Measurements from ENCODE around the gene CASTOR2.
A peak's percentile ranks its signal among the peaks of the same experiment; 100 is the strongest.
"Not testable (repeated sequence)": the region's sequence is repeated elsewhere in the genome, so short reads cannot be mapped to it uniquely, and the experiment has no call there.

Gene CASTOR2

DNA sequence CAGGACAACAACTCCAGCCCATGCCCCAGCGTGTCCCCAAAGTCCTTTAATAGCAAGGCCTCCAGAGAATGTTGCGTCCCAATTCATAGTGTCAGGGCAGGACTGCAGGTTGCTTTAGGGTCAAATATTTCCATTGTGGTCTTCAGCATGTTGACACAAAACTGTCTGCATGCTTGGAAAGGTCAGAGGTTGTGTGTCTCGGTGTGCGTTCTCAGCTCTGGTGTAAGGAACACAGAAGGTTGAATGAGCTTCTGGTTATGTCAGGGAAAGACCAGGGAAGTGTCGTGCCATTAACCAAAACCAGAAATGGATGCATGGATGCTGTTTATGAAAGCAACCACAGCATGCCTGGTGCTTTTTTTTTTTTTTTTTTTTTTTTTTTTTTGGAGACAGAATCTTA, 31.9 kb downstream of the CASTOR2 start:
- not testable (repeated sequence) for DNase-seq

- peak; percentile 41 for DNase-seq
These were observed 33.3 kb downstream of the CASTOR2 start for GRCh38 chr7:74997811-74998210.

- DNase-seq = not testable (repeated sequence)
These were observed 36.9 kb downstream of the CASTOR2 start for GRCh38 chr7:75001356-75001755.

- no peak for DNase-seq
These were observed 45.5 kb downstream of the CASTOR2 start for GRCh38 chr7:75010036-75010435.

GRCh38 chr7:75017832-75018231, 53.3 kb downstream of the CASTOR2 start:
- no peak for DNase-seq

DNA sequence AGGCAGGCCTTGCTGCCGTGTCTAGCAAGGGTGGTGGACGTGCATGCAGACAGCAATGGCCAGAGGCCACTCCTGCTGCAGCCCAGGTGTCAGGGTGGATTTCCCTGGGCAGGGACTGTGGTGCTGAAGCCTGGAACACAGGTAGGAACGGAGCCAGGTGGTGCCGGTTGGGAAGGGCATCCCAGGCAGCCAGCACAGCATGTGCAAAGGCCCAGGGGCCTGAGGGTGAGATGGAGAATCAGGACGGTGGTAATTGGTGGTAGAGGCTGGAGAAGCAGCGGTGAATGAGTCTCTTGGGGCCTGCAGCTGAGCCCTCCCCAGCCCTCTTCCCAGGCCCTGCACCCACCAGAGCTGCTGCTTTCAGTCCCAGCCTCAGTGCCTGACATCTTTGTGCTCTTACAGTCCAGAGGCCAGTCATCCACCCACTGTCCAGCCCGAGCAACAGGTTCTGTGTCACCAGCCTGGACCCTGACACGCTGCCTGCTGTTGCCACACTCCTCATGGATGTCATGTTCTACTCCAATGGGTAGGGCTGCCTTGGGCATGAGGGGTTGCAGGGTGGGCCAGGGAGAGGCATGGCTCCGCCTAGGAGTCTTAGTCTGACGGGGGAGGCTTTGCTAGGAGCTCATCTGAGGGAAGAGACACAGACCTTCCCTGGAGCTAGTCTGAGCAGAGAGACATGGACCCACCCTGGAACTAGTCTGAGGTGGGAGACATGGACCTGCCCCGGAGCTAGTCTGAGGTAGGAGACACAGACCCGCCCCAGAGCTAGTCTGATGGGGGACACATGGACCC, 54.3 kb downstream of the CASTOR2 start:
- no peak for DNase-seq

DNA sequence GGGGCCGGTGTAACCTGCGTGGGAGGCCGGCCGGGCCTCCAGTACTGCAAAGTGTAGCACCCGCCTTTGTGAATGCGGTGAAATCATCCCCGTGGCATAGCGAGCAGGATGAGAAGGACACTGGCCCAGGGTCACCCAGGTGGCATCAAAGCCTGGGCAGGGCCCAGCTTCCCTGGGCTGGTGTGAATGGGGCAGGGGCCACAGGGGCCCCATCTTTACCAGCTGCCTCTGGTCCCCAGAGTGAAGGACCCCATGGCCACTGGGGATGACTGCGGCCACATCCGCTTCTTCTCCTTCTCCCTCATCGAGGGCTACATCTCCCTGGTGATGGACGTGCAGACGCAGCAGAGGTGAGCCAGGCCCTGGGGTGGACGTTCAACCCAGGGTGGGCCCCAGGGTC, 55.3 kb downstream of the CASTOR2 start:
- DNase-seq = no peak

GRCh38 chr7:75024922-75025321, 60.4 kb downstream of the CASTOR2 start:
- no peak for DNase-seq

GRCh38 chr7:75028299-75028698, 63.8 kb downstream of the CASTOR2 start:
- DNase-seq = no peak

DNA sequence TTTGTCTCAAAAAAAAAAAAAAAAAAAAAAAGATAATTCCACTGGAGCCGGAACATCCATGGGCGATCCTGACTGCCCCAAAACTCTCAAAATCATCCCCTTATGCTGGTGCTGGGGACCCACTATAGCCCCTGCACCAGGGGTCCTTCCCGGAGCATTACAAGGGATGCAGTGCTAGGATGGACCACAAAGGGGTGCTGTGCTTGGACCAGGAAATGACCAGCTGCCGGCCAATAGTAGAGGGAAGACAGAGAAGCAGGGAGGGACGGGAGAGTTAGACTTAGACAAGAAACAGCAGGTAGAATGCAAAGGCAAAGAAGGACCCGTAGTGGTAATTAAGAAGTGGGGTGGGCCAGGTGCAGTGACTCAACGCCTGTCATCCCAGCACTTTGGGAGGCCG, 68.6 kb downstream of the CASTOR2 start:
- no peak for DNase-seq

GRCh38 chr7:75033826-75034225, 69.3 kb downstream of the CASTOR2 start:
- no peak for DNase-seq

DNA sequence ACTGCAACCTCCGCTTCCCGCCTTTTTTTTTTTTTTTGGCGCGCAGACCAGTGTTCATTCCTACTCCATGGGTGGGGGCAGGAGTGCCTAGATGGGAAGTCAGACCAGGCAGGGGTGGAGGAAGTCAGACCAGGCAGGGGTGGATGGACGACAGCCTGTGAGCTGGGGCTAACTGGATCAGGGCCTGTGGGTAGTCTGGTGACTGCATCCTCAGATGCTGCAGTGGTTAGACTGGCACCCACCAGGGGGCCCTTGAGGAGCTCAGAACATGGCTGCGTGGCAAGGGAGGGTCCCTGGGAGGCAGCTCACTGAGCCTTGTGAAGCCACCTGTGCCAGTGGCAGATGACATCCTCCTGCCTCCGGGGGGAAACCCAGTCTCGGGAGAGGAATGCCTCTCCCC, 74.0 kb downstream of the CASTOR2 start:
- DNase-seq = no peak

GRCh38 chr7:75039166-75039565, 74.7 kb downstream of the CASTOR2 start:
- DNase-seq = no peak

GRCh38 chr7:75039709-75040108, 75.2 kb downstream of the CASTOR2 start:
- DNase-seq = no peak

- DNase-seq = no peak
These were observed 76.0 kb downstream of the CASTOR2 start for GRCh38 chr7:75040512-75040911.

DNA sequence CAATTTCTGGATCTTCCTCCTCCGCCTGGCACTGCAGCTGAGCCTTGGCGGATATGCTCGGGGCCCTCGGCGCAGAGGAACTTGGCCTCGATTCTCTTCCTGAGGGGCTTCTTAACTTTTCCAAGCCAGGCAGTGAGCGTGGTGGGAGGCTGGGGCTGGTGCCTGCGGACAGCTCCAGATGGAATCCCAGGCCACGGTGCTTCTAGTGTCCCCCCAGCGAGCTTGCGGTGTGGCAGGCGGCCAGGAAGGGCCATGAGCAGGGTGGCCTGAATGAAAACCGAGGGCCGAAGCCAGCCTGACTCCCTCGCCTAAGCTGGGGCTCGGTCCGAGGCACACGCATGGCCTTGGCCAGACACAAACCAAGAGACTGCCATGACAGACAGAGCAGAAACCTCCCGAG, 77.8 kb downstream of the CASTOR2 start:
- peak; percentile 25 for DNase-seq

DNA sequence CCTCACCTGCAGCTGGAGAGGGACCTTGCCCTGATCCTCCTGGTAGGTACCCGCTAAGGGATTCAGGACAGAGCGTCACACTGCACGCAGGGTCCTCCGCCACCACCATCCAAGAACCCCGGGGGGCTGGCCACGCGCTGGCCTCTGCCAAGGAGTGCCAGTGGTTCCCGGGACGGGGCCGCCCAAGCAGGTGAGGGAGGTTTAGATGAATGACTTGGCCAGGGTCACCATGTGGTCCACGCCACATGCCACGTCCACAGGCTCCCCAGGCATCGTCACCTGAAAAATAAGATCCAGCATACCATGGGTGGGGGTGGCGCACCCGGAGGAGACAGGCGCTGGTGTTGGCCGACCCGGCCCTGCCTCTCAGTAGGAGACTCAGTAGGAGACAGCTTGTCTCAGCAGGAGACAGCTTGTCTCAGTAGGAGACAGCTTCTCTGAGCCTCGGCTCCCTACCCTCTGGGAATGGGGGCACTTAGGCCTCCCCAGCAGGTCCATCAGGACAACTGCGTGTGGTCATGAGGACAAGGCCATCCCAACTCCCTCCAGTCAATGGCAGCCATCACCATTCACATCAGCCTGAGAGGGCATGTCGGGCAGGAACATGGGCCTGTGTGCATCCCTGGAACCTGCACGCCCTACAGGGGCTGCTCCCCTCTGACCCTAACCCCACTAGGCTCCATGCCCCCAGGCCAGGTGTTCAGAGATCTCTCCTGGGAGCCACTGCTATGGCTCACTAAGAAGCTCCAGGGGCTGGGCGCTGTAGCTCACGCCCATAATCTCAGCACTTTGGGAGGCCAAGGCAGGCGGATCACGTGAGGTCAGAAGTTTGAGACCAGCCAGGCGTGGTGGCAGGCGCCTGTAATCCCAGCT, 78.6 kb downstream of the CASTOR2 start:
- DNase-seq = no peak

- no peak for DNase-seq
These were observed 81.4 kb downstream of the CASTOR2 start for GRCh38 chr7:75045881-75046280.

DNA sequence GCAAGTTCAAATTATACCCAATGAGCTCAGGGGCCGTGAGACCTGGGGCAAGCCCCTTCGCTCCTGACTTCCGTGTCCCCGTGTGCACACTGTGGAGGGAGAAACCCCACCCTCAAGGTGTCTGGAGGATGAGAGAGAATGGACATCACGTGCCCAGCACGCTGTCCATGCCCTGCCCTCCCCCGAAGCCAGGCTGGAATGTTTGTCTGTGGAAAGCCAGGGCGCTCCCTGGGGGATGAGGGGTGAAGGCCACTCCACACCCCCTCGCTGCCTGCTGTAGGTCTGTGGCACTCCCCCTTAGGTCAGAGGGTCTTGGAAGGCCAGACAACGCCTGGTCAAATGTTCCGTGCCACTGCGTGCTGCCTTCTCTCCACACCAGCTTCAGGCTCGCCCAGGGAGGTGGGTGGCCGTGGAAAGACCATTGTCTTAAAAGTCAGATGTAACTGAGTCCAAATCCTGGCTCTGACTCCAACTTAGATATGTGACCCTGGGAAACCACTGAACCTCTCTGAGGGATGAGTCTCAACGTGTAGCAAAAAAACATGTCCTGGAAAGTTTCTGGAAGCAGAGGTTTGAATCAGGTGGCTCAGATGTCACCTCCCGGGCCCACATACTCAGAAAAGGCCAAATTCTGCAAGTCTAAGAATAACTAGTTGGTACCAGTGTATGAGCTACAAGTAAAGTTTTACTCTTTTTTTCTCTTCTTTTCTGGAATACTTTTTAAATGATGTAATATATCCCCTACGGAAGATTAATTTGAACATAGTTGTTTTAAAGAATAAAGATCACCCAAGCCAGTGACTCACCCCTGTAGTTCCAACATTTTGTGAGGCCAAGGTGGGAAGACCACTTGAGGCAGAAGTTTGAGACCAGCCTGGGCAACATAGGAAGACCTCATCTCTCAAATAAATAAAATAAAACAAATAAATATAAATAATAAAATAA, 84.2 kb downstream of the CASTOR2 start:
- DNase-seq = peak; percentile 56

DNA sequence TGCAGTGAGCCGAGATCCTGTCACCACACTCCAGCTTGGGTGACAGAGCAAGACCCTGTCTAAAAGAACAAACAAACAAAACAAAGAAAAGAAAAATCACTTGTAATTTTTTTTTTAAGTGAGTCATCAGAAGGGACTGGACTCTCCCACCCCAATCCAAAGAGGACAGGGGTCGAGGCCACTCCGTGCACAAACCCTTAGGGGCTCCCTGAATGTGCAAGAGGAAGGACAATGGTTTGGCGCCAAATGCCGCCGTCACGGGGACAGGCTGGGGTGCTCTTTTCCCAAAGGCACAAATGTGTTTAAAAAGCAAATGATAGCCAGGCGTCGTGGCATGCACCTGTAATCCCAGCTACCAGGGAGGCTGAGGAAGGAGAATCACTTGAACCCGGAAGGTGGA, 85.3 kb downstream of the CASTOR2 start:
- no peak for DNase-seq

- no peak for DNase-seq
These were observed 86.0 kb downstream of the CASTOR2 start for GRCh38 chr7:75050501-75050900.

- DNase-seq = peak; percentile 86
These were observed 90.2 kb downstream of the CASTOR2 start for GRCh38 chr7:75054744-75055143.

DNA sequence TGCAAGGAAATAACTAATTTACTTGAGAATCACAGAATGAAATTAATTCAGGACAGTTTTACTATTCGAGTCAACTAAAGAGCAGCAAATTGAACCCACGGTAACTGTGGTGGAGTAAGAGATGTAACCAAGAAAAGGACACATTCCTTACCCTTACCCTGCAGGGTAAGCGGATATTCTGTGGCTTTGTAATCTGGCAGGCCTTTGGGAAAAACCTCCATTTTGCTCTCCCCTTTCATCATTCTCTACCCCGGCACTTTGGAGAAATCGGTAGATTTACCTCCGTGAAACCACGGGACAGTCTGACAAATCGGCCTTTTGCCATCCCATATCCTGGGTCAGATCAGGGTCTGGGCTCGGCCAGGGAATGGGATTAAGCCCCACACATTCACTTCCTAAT, 90.7 kb downstream of the CASTOR2 start:
- peak; percentile 17 for DNase-seq

Measured in fibroblast of upper back skin (primary cell).